GM18907 (cell line): ENCODE data around the gene UNC45B.
"Not testable (repeated sequence)": the region's sequence is repeated elsewhere in the genome, so short reads cannot be mapped to it uniquely, and the experiment has no call there.

Experiments
- ATAC-seq: cut with Tn5 transposase; IDR thresholded peaks from one replicate; pipeline ENCODE4 v1.9.1; 2021; ENCODE audit warnings: mild to moderate bottlenecking, moderate library complexity; ENCODE audit not compliant: unreplicated experiment

The UNC45B gene

DNA sequence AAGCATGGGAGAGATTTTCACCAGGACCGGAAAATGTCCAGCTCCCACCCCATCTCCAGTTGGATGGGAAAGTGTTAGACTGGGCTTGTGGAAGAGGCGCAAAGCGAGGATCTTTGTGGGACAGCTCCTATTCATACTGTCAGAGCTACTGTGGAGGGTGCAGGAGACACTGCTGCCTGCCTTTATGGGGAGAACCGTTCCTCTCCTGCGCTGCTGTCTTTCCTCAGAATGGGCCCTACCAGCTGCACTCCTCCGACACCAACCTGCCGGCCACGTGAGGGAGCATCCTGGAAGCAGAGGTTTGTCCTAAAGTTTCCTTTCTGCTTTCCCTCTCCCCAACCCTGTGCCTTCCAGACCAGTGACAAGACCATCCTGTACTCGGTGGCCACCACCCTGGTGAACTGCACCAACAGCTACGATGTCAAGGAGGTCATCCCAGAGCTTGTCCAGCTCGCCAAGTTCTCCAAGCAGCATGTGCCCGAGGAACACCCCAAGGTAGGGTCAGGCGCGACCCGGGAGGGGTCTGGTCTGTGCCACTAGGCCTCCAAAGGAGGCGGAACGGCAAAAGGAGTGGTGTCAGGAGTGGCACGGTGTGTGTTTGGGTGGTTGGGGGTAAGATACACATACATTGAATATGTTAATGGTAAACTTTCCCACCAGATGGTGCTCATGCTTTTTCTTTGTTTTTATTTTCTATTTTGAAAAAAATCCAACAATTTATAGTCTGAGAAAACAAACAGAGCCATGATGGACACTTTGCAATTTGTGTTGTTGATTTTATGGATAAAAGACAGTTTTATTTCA is 23.6 kb downstream of the UNC45B start:
- no peak for ATAC-seq

DNA sequence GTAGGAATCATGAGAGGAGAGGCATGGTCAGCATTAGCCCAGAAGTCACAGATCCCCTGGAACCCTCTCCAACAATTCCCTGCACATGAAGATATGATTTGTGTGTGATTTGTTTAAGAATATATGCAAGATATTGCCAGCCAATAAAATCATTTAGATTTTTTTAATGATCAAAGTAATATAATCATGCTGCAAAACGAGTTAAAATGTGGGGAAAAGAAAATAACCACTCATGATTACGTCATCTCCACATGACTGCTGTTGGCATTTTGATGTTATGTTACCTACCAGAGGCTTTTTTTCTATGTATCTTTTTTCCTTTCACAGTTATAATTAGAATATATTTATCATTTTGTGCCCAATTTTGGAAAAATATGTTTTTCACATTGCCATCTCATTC is 24.2 kb downstream of the UNC45B start:
- ATAC-seq = no peak

DNA sequence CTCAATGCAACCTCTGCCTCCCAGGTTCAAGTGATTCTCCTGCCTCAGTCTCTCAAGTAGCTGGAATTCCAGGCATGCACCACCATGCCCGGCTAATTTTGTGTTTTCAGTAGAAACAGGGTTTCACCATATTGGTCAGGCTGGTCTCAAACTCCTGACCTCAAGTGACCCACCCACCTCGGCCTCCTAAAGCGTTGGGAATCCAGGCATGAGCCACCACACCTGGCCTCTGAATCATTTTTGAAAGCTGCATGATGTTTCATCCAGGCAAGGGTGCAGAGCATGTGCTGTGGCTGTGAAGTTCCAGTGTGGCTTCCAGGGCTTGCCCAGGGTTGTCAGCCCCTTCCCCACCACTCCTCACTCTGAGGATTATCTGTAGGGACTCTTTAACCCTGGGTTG is 24.7 kb downstream of the UNC45B start:
- not testable (repeated sequence) for ATAC-seq

DNA sequence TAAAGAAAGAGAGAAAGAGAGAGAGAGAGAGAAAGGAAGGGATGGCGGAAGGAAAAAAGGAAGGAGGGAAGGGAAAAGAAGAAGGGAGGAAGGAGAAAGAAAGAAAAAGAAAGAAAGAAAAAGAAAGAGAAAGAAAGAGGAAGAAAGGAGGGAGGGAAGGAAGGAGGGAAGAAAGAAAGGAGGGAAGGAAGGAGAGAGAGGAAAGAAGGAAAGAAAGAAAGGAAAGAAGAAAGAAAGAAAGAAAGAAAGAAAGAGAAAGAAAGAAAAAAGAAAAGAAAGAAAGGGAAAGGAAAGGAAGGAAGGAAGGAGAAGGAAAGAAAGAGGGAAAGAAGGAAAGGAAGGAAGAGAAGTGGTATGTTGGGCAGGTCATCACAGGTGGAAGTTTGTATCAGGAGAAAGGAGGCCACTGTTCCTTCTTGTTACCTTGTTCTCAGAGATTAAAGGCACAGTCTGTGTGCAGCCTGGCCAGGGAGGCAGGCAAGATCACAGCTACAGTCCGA is 27.3 kb downstream of the UNC45B start:
- ATAC-seq = no peak

DNA sequence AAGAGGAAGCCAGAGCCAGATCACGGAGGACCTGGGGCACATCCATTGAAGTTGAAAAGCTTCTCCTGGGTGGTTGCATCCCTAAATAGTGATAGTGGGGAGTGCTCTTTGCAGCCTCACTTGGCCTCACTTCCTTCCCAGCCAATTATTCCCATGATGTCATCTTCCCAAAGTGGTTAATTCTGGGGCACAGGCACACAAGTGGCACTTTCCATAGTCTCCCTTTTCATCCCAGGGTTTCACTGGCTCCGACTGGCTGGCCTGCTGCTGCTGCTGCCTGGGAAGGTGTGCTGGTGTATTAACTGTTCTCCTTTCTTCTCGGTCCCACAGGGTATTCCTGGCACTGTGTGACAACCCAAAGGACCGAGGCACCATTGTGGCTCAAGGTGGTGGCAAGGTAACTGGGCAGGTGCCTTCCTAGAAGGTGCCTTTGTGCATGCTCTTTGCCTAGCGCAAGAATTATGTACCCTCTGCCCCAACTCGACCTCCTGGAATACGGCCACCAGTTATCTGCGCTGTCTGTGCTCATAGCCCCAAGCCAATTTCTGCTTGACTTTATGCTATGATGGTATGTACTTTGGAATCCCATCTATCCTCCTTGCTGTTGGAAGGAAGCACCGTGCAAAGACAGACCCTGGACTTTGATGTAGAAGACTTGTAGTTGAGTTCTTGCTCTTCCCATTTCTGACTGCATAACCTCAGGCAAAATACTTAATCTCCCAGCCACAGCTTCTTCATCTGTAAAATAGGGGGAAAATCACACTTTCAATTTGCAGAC is 28.2 kb downstream of the UNC45B start:
- no peak for ATAC-seq

DNA sequence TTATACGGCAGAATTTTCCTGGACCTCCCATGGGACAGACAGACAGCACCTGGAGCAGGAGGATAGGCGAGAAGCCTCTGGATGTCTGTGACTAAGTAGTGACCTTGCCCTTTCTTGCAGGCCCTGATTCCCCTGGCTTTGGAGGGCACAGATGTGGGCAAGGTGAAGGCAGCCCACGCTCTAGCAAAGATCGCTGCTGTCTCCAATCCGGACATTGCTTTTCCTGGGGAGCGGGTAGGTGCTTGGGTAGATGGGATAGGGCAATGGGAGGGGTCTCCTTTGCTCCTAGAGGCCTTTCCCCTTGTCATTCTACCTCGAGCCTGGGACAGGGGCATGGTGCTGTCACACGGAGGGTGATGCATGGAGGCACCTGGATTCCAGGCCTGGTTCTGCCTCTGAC is 29.3 kb downstream of the UNC45B start:
- no peak for ATAC-seq

DNA sequence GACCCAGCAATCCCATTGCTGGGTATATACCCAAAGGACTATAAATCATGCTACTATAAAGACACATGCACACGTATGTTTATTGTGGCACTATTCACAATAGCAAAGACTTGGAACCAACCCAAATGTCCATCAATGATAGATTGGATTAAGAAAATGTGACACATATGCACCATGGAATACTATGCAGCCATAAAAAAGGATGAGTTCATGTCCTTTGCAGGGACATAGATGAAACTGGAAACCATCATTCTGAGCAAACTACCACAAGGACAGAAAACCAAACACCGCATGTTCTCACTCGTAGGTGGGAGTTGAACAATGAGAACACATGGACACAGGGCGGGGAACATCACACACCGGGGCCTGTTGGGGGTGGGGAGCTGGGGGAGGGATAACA is 31.8 kb downstream of the UNC45B start:
- not testable (repeated sequence) for ATAC-seq

DNA sequence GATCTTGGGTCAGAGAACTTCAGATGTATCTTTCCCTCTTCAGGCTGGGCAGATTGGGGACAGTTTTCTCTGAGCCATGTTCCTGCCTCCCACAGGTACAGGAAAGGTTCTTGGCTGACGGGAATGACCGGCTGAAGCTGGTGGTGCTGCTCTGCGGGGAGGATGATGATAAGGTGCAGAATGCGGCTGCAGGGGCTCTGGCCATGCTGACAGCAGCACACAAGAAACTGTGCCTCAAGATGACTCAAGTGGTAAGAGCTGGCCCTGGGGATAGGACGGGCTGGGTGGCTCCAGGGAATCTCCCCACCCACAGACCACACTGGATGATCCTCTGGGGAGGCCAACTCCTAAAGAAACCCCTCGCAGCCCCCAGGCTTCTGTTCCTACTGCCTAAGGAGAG is 35.7 kb downstream of the UNC45B start:
- no peak for ATAC-seq

DNA sequence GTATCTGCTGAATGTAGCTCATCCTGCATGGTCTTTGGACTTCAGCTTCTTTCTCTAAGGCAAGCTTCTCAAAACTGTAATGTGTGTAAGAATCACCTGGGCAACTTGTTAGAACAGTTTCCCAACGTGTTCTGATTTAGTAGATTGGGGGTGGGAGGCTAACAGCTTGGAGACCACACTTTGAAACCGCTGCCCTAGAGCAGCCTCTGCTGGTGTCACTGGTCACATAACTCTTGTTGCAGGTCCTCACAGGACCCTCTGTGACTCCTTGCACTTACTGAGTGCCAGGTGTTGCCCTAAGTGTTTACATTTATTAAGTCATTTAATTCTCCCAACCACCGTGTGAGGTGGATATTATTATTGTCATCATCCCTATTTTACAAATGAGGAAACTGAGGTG is 36.7 kb downstream of the UNC45B start:
- ATAC-seq = no peak

DNA sequence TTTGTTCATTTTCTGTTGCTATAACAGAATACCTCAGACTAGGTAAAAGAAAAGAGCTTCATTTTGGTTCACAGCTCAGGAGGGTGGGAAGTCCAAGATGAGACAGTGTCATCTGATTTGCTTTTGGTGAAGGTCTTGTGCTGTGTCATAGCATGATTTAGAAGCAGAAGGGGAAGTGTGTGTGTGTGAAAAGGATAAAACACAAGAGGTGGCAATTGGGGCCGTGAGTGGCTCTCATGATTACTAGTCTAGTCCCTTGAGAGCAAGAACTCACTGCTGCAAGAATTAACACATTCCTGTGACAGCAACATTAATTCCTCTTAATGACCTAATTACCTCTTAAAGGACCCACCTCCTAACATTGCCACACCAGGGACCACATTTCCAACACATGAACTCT is 38.2 kb downstream of the UNC45B start:
- ATAC-seq = no peak

DNA sequence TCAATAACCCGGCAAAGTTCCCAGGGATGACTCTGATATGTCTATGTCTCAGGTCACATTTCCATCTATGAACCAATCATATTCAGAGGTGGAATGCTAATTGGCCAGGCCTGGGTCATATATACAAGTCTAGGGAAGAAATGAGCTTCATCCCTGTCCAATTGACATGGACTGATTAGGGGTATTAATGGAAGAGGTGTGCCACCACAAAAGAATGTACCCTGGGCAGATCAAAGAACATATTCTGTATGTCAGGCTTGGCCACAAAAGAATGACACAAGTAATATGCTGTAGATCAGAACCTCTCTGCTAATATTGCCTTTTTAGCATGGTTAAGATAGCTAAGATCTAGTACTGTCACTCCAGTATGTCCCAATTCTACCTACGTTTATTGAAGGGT is 39.9 kb downstream of the UNC45B start:
- no peak for ATAC-seq

DNA sequence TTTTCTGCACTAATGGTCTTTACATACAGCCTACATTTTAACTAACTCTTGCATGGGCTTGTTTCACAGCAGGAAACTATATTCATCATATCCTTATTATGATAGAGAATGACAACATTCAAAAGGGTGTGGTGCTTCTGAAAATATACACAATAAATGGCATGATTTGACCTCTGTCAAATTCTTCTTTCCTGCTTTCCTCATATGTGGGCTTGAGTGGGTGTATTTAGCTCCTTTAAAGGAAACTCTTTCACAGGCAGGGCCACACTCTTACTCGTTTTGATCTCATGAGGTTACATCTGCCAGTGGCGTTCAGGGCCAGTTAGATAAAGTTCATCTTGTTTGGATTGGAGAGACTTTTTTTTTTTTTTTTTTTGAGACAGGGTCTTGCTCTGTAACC is 40.5 kb downstream of the UNC45B start:
- no peak for ATAC-seq

DNA sequence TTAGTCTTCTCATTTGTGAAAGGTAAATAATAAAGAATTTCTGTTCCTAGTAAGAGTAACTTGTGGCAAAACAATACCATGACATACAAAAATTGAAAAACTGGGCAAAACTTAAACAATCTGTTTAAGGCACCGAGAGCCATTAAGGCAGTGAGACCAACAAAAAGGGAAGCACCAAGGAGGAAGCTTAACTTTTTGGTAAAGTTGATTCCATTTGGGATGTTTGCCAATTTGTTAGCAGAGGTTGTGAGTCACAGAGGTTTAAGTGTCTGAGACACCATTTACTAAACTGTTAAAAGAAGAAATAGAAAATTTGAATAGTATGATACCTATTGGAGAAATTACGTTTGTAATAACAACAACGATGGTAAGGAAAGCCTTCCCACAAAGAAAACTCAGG is 41.7 kb downstream of the UNC45B start:
- ATAC-seq = no peak

DNA sequence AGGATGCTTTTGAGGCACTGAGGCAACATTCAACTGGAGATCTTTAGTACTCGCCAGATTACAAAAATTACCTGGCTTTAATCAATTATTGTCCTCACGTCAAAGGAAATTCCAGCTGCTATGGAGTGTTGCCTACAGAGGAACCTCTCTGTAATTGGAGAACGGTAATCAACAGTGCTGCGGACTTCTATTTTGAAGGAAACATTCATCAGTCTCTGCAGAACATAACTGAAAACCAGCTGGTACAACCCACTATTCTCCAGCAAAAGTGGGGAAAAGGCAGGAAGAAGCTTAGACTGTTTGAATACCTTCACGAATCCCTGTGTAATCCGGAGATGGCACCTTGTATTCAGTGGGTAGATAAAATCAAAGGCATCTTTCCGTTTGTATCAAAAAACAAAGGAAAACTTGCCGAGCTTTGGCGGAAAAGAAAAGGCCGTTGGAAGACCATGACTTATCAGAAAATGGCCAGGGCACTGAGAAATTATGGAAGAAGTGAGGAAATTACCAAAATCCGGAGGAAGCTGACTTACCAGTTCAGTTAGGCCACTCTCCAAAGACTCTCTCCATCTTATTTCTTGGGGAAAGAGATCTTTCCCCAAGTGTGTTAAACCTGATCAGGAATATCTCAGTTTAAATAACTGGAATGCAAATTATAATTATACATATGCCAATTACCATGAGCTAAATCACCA is 43.5 kb downstream of the UNC45B start:
- no peak for ATAC-seq

DNA sequence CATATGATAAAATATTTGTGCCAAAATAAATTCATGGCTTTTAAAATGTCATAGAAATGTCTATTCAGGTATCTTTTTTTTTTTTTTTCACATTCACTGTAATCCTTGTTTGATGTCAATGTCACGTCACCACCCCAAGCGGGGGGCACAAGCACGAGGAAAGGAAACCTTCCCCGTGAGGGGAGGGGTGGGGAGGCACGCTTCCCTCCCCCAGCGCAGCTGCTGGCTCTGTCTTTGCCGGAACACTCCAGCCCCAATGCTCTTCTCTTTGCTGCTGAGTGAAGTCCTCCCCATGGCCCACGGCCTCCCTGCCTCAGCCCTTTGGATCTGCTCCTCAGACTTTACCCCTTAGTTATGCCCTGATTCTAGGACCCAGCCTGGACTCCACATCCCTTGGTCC is 45.1 kb downstream of the UNC45B start:
- no peak for ATAC-seq

DNA sequence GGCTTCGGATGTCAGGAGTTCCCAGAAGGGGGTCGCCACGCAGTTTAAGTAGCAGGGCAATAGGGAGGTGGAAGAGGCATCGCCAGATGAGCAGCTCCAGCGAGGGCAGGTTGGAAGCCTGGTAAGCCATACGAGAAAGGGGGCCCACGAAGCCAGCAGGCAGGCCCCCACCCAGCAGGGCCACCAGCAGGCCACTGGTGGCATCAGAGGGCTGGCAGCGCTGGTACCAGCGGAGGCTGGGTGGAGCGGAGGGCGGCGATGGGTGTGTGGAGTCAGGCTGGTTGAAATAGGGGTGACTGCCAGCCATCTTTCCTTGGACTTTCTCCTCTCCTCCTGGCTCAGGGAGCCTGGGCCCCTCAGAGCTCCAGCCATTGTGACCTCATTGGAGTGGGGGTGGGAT is 46.4 kb downstream of the UNC45B start, which contains the start of gene SLC35G3:
Gene SLC35G3, minus strand, starts transcription at position 393 of the 400 bp plus-strand sequence. Its CDS starts 86 bp downstream, at position 307.
- ATAC-seq = not testable (repeated sequence)

DNA sequence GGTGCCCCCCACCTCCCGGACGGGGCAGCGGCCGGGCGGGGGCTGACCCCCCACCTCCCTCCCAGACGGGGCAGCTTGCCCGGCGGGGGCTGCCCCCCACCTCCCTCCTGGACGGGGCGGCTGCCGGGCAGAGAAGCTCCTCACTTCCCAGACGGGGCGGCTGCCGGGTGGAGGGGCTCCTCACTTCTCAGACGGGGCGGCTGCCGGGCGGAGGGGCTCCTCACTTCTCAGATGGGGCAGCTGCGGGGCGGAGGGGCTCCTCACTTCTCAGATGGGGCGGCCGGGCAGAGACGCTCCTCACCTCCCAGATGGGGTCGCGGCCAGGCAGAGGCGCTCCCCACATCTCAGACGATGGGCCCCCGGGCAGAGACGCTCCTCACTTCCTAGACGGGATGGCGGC is 47.4 kb downstream of the UNC45B start:
- not testable (repeated sequence) for ATAC-seq

DNA sequence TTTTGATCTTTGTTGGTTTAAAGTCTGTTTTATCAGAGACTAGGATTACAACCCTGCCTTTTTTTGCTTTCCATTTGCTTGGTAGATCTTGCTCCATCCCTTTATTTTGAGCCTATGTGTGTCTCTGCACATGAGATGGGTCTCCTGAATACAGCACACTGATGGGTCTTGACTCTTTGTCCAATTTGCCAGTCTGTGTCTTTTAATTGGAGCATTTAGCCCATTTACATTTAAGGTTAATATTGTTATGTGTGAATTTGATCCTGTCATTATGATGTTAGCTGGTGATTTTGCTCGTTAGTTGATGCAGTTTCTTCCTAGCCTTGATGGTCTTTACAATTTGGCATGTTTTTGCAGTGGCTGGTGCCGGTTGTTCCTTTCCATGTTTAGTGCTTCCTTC is 55.0 kb downstream of the UNC45B start:
- not testable (repeated sequence) for ATAC-seq

DNA sequence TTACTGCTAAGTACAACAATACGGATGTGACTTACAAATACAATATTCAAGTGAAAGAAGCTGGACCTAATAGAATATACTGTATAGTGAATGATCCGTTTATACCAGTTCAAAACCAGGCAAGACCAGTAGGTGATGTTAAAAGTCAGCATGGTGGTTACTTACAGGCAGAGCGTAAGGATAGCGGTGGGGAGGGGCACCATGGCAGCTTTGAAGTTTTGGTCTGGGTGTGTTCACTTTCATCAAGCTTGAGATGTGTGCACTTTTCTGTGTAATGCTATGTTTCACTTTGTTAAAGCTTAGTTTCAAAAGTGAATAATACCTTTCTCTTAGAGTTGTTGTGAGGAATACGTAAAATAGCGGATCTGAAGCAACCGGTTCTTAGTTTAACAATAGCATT is 63.1 kb downstream of the UNC45B start:
- no peak for ATAC-seq

DNA sequence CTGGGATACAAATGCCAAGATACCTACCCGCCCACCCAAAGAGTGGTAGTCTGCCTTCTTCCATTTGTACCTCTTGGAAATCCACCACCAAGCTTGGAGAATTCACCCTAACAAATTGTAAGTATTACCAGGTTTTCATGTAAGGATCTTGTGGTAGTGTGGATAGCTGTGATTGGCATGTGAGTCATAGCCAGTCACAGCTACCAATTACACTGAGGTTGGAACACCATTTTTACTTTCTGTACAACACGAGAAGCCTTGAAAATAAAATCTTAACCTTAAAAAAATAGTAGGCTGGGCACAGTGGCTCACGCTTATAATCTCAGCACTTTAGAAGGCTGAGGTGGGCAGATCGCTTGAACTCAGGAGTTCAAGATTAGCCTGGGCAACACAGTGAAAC is 65.1 kb downstream of the UNC45B start:
- no peak for ATAC-seq

DNA sequence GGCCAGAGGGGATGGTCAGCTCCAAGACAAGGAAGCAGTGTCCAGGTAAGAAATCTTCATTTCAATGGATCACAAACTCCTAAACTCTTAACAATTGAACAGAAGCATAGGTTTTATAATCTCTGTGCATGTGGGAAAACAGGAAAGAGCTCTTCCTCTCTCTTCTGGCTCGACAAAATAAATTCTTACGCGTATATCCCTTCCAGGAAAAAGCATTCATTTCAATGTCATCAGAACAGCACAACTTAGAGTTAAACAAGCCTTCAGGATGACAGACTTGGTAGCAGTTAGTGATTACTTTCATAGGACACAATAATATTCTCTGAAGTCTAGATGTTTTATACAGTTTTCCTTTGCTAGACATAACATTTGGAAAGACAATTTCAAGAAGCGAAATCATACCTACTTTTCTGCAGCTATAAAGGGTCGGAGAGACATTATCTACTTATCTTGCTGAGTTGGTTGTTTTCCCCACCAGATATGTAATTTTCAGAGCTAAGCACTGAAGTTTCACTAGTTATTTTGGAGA is 65.9 kb downstream of the UNC45B start:
- ATAC-seq = no peak
